ENCODE data around the gene AP1G2.
"Not testable (repeated sequence)": the region's sequence is repeated elsewhere in the genome, so short reads cannot be mapped to it uniquely, and the experiment has no call there.

AP1G2 gene

DNA sequence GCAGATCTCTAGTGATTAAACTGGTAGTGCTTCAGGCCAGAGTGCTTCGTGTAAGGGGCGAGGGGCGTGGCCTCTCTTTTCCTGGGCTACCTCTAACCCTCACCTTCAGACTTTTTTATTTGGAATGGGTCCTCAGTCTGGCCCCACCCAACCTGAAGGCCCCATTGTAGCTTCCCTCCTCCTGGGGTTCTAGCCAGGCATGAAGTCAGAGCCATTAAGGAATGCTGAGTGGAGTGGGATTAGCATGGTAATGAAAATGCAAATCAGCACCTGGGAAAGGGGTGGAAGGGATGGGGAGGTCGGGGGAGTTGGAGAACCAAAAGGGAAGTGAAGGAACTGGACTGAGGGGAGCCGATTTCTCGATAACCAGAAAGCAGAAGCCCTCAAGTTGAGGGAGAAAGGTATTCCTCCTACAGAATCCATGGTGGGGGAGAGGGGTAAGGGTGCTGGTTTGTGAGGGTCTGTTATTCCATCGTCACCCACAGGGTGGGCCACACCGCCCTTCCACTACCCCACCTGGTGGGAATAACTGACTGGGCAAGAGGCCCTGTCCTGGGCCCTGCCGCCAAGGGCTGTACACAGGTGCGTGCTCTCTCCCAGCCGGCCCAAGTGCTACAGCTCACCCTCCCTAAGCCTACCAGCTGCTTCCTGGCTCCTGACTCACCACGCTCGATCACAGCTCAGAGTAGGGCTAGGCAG is 30.1 kb downstream of the AP1G2 start:
- DNase-seq = no peak

DNA sequence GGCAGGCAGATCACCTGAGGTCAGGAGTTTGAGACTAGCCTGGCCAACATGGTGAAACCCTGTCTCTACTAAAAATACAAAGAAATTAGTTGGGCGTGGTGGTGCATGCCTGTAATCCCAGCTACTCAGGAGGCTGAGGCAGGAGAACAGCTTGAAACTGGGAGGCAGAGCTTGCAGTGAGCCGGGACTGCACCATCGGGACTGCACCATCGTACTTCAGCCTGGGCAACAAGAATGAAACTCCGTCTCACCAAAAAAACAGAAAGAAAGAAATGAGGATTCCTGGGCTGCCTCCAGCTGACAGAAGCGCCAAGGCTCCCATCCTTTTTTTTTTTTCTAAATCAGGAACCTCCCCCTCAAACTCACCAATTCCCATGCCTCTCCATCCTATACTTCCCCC is 30.7 kb downstream of the AP1G2 start:
- DNase-seq = not testable (repeated sequence)

DNA sequence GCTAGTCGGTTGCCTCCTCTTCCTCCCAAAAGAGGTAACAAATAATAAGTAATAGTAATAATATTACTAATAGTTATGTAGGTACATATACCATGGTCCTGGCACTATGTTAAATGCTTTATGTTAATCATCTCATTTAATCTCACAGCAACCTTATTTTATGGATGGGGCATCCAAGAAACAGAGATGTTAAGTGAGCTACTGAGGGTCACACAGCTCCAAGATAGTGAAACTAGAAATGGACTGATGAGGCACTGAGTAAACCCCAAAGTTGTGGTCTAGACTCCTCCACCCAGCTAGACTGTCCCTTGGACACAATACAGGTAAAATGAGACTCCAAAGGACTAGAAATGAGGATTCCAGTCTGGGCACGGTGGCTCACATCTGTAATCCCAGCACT is 31.1 kb downstream of the AP1G2 start:
- DNase-seq = no peak

DNA sequence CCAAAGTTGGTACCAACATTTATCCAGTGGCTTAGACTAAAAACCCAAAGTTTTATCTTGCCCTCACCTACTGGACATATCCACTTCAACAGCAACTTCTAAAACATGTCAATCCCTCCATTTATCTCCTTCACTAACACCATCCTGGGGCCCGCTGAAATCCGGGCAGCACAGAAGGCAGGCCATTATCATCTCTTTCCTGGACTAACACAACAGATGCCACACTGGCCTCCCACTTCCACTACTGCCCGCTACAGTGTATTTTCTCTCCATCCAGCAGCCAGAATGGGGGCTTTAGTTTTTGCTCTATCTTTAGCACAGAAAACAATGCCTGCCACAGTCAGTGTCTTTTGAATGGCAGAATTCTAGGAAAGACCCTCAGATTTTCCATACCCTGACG is 31.6 kb downstream of the AP1G2 start:
- no peak for DNase-seq

DNA sequence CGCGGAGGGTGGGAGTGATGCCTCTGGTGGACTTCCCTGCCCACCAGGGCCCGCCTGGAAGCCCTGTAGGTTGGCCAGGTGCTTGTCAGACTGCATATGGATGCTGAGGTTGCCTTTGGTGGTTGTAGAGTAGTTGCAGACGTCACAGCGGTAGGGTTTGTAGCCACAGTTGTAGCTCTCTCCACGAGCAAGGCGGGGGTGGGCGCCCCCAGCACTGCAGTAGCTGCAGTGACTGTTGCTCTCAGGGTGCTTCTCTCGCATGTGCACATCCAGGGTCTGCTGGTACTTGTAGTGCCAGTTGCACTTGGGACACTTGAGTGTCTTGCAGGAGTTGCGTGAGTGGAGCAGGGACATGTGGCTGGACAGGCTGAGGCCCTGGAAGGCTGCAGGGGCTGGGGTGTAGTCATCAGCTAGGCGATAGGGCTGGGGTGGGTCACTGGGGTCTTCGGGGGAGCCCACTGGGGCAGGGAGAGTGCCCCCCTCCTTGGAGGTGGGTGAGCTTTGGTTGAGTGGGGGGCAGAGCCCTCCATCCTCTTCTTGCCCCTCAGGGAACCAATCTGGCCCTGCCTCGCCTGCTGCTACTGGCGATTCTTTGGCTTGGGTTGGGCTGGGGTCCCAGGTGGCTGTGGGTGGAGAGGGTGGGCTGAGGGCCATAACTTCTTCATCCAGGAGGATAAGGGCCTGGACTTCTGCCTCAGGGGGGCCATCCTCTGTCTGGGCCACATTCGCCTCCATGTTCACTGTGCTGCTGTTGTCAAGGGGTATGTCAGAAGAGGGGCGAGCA is 33.7 kb downstream of the AP1G2 start:
- DNase-seq = no peak

DNA sequence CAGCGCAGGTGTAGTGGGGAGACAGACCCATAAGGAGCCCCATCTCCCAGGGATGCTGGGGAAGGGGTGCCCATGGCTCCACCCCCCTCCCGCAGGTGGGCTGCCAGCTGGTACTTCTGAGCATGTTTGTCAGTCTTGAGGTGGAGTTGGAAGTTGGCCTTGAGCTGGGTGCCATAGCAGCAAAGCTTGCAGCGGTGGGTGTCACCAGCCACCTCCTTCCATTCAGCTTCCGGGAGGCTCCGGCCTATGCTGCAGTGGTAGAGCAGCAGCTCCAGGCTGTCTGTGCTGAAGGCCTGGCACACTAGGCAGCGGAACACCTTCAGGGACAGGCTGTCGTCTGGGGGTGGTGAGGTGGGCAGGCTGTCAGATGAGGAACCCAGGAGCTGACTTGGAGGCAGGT is 34.9 kb downstream of the AP1G2 start:
- no peak for DNase-seq

DNA sequence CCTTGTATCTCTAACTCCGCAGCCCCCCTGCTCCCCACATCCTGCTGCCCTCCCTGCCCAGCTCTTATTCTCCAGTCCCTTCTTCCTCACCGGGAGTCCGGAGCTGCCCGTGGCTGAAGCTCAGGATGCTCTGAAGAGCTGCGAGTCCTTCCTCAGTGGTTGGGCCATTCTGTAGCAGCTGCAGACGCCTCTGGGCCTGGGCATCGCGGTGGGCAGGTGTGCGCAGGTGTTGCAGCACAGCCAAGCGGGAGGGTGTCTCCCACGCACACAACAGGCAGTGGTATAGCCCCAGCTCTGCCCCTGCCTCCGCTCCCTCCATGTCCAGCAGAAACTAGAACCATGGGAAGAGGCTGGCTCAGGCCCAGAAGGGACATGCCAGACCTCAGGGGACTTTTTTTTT is 36.2 kb downstream of the AP1G2 start:
- no peak for DNase-seq

DNA sequence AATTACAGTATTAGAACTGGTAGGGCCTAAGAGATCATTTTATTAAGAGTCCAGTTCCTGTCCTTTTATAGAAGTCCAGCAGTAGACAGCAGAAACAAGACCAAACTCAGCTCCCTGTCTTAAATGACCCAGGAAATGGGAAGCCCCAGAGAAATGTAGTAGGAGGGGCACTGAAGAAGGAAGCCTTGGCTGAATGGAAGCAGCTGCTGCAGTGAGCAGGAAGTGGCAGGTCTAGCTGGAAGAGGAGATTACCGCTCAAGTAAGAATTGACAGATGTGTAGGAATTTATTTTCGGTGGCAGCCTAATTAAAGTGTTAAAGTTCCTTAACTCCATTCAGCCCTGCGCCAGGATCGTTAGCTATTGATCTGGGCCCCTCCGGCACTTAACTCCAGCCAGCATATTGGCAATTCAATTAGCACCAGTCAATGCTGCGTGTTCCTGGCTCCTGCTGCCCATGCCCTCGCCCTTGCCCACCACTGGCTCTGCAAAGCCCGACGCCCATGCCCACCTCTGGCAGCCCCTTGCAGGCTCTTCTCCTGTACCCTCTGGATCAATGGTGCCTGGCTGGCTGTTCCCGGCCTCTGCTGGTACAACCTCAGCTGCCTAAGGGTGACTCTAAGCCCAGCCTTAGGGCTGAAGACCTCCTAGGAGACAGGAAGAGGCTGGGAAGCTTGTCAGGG is 37.1 kb downstream of the AP1G2 start:
- DNase-seq = no peak

DNA sequence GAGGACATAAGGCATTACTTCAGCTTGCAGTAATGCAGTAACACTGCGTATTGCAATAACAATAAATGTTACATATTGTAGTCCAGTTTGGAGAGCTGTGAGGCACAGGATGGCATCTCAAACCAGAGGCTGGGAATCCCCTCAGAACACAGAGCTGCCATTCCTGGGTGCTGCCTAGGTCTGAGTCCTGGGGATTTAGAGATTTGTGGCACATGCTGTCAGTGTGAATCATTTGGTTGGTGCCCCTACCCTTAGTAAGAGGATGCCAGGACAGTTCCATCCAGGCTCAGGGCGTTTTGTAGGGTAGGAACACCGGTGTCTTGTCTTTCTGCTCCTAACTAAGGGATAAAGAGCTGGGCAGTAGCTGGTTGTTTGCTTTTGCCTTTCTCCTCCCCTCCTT is 38.6 kb downstream of the AP1G2 start:
- no peak for DNase-seq

DNA sequence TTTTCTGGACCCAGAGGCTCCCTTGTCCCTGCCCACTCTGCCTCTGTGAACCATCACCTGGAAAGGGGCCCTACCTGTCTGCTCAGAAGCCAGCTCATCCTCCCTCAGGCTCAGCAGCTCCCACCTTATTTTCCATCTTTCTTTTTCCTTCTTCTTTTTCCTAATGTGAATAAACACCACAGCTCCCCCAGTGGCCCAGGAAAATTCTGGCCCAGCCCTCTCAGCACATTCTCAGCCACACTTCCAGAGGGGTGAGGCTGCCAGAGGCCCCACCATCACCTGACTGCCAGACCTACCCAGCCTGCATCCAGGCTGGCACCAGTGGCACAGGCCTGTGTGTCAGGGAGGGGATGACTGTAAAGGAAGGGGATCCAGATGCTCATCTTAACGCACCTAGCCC is 39.0 kb downstream of the AP1G2 start:
- DNase-seq = no peak

DNA sequence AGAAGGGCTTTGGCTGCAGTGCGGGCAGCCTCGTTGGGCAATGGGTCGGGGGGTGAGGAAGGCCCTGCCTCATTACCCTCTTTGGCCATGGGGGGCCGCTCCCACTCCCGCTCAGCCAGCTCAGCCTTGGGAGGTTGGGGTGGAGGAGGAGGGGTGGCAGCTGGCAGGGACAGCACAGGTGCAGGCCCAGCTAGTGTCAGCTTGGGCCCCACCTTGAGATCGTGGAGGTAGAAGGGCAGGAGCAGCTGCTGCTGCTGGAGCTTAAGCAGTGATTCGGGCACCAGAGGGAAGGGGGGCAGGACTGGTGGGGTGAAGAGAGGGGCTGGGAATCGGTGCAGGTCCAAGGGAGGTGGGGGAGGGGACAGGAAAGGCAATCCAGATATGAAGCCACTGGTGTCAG is 42.0 kb downstream of the AP1G2 start:
- DNase-seq = no peak

DNA sequence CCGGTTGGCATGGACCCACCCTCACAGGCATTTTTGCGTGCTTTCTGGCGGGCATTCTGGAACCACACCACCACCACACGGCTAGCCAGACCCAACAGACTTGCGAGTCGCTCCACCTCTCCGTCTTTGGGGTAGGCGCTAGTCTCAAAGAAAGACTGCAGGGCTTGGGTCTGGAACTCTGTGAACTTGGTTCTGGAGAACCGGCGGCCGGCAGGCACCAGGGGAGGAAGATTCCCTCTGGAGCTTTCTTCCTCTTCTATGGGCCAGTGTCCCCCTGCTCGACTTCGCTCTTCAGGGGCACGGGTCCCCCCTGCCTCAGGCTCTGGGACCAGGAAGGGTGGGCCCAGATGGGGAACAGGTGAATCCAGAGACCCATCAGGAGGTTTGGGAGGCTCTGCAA is 42.6 kb downstream of the AP1G2 start:
- no peak for DNase-seq

DNA sequence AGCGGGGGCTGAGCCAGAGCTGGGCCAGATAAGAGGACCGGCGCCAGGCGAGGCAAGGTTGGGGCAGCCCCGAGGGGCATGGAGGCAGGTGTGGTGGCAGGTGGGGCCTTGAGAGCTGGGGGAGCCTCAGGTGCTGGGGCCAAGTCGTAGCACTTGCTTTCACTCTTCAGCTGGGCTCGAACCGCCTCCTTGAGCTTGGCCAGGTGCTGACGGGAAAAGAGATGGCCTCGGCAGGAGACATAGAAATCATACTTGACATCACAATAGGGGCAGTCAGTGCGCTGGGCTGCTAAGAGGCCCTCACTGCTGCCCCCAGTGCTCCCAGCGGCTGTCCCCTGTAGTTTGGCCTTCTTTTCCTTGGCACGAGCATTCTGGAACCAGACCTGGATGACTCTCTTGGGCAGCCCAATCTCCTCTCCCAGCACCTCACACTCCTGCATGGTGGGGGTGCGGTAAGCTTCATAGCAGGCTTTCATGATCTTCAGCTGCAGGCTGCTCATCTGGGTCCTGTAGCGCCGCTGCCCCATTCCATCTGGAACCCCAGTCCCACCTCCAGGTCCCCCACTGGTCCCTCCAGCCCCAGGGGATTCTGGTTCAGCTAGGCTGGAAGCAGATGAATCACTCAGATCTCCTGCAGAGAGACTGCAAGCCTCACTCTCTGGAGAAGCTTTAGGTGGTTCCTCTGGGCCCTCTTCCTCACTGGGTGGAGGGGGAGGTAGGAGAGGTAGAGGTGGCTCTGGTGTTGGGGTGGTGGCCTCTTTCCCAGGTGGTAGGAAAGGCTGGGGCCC is 44.2 kb downstream of the AP1G2 start:
- DNase-seq = no peak

DNA sequence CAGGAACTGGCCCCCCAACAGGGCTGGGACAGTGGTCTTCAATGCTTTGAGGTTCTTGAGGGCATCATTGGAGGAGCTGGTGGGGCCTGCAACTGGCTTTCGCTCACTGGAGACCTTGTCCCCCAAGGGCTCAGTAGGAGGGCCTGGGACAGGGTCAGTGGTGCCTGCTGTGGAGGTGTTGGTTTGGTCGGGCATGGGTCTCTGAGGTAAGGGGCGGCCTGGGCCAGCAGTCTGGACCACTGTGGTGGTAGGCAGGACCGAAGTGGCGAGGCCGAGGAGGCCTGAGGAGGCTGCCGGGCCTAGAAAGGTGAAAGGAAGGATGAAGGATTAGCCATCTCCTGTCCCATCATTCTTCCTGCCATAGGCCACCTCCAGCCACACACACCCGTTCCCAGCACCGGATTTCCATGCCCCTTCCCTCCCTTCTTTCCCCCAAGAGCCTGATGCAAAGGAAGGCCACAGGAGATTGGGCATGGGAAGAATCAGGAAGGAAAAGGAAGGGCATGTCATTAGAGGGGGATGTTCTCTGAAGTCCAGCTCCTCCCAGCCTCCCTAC is 44.9 kb downstream of the AP1G2 start:
- no peak for DNase-seq

DNA sequence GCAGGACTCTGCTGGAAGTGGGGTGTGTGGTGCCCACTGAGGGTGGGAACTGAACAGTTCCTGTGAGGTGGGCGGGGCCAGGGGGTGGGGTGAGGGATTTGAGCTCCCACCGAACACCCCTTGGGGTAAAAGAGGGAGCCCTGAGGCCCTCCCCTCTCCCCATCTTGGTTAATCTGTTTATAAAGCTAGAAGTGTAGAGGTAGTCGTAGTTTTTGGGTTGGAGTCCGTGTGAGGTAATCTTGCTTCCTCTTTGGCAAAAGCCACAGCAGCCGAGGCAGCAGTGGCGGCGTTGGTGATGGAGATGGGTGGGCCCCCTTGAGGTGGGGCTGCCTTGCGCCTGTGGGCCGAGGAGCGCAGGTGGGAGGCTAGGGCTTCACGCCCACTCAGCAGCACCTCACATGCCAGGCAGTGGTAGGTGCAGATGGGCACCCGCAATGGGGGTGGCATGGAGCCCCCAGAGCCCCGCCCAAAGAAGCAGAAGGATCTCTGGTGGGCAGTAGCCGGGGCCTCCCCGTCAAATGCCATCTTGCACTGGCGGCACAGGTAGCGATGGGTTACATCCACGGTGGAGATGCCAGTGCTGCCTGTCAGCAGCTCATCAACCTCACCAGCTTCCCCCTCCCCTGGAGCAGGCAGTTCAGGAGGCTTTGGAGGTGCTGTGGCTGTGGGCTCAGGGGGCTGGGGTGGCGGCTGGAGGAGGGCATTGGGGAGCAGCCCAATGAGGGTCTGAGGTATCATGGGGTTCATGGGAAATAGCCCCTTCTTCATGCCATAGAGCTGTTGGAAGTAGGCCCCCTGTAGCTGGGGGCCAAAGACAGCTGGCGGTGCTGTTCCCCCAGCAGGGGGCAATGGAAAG is 45.6 kb downstream of the AP1G2 start:
- DNase-seq = no peak

DNA sequence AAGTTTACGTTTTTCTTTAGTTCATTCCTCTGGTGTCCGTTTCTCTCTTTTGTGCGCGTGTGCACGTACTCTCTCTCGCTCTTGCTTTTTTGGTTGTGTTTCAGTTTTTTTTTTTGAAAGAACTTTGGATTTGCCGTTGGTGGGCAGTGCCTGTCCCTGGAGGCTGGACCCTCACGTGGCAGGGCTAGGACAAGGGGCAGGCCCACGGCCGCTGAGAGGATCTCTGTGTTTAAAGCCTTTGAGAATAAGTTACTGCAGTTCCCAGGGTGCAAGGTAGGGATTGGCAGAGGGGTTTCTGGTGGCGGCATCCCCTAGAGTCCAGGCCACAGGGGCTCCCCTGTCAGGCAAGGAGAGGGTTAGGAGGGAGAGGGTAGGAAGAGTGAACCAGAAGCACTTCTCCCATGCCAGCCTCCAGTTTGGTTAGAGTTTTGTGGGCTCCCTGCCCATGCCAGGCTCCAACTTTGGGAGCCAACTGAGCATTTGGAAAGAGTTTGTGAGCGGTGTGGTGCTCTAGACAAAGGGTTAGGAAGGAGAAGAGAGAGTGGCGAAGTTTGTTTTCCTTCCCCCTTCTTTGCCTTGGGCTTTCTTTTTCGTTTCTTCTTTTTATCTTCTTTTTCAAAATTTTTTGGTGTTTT is 46.6 kb downstream of the AP1G2 start:
- DNase-seq = no peak

DNA sequence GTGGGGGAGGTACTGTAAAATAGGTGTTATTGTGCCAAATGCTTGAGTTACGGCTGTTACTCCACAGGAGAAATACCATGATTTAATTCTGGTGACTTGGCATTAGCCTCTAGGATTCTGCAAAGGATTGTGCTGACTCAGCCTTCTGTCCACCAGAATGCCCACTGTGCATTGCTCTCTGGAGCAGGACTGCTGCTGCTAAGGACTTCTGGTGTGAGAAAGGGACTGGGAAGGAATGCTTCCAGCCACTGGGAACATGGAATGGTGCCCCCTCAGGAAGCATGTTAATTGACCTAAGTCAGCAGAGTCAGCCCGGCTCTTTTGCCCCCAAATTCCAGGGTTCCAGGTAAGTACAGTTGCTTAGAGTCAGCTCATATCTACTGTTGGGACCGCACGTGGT is 48.9 kb downstream of the AP1G2 start:
- no peak for DNase-seq

DNA sequence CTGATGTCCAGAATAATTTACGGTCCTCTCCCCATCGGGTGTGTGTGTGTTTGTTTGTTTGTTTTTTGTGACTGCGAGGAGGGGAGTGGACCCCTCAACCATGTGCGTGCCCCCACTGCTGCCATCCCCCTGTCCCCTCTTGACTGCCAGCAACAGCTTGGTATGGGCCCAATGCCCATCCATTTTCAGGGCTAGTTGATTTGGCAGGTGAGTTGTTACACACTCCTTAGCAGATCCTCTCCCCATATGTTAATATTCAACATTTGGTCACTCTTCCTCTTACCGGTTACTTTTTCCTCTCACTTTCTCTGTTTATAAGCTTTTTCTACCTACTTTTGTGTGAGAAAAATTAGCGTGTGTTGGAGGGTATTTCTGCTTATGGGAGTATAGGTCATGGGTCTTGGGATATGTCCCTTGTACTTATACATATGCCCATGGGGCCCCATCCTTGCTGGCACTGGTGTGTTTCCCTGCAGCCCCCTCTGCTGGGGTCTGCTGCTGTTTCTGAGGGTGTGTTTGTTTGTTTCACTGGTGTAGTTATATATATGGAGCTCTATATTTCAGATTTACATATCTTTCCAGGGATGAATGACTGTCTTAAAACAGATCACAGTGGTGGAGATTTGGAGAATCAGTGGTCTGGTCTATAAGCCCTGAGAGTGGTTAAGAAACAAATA is 49.8 kb downstream of the AP1G2 start:
- no peak for DNase-seq

DNA sequence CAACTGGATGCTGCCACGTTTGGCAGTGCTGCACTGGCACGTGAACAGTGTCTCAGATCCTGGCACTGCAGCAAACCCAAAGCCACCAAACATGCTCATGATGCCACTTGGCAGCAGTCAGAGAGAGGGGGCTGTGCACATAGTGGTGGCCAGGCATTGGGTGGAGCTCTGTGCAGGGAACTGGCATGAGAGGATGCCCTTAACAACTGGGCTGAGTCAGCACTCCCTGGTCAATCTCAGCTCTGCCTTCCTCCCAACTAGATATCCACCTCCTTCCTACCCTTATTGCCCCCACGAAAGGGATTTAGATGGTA is 53.0 kb downstream of the AP1G2 start:
- no peak for DNase-seq

DNA sequence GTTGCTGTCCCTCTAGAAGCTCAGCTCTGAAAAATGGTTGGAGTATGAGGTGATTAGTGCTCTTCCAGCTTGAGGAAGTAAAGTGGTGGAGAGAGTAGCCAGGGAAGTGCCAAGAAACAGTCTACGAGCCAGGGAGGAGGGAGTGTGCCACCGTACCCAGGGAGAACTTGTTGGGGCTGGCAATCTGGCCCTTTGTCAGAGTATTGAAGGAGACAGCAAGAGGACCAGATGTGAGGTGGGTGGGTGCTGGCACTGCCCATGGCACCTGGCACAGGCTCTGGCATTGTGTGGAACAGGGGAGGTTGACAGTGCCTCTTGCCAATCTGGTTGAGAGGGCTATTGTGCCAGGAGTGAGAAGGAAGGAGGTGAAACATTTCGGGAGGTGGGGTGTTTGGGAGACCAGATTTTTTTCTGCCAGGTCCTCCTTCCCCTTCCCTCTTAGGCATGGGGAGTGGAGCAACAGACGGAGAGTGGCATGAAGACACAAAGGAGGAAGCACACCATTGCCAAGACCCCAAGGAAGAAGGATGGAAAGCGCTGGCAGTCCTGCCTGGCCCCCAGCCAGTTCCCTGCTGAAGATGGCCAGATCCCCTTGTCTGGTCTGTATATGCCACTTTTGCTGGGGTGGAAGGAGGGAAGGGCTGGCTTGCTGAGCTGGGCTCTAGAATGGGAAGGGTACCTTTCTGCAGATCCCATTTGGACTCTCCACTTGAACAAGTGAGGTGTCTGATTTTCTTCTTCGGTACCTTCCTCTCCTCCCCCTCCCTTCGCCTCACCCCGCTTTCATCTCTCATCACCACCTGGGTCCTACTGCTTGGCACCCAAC is 53.6 kb downstream of the AP1G2 start:
- no peak for DNase-seq
